Heart left ventricle (tissue), 16 donors: ENCODE results near the gene DAPK2. TPM values are rescaled to one million over a fixed set of nuclear protein-coding genes. Genes with fewer than 3 reads are reported as not detected.
"Not testable (repeated sequence)": the region's sequence is repeated elsewhere in the genome, so short reads cannot be mapped to it uniquely, and the experiment has no call there.

Source experiments
- ATAC-seq, 4 donors: fragments of 200-7000 bp; cut with Tn5 transposase; one replicate each; pipeline ENCODE4 v1.9.1; 2020 to 2022; ENCODE audit warnings: moderate library complexity in 4 of 4, mild to moderate bottlenecking in 3 of 4, moderate number of reproducible peaks in 1 of 4
- DNase-seq, 5 donors: peaks; one replicate each; pipeline ENCODE4 v3.0.0-alpha.2; 2020
- H3K27ac ChIP-seq, 12 donors: fragments of 200-600 bp; sonication (generic) in 4 of 12; one replicate each; pipeline versions ENCODE4 v1.5.0 to v1.8.0; 2016 to 2022; ENCODE audit warnings: mild to moderate bottlenecking in 2 of 12
- H3K27me3 ChIP-seq, 9 donors: fragments of 200-600 bp; sonication (generic) in 2 of 9; one replicate each; pipeline versions ENCODE4 v1.5.1 to v1.8.0; 2016 to 2022; ENCODE audit warnings: mild to moderate bottlenecking in 3 of 9
- H3K36me3 ChIP-seq, 9 donors: fragments of 200-600 bp; sonication (generic) in 2 of 9; one replicate each; pipeline versions ENCODE4 v1.5.0 to v1.8.0; 2018 to 2022; ENCODE audit warnings: mild to moderate bottlenecking in 2 of 9
- H3K4me1 ChIP-seq, 12 donors: fragments of 200-600 bp; sonication (generic) in 4 of 12; one replicate each; pipeline versions ENCODE4 v1.5.0 to v1.8.0; 2016 to 2022; ENCODE audit warnings: mild to moderate bottlenecking in 3 of 12
- H3K4me3 ChIP-seq, 12 donors: fragments of 200-600 bp; sonication (generic) in 4 of 12; one replicate each; pipeline versions ENCODE4 v1.5.0 to v1.8.0; 2017 to 2022; ENCODE audit warnings: mild to moderate bottlenecking in 9 of 12, moderate library complexity in 4 of 12
- H3K9me3 ChIP-seq, 12 donors: fragments of 200-600 bp; sonication (generic) in 4 of 12; one replicate each; pipeline versions ENCODE4 v1.5.0 to v1.8.0; 2016 to 2022; ENCODE audit warnings: mild to moderate bottlenecking in 1 of 12
- POLR2A ChIP-seq, 2 donors: fragments of 450-650 bp; IDR thresholded peaks; one replicate each; pipeline ENCODE4 v1.6.1; 2017; ENCODE audit warnings: antibody characterized with exemption in 2 of 2, mild to moderate bottlenecking in 2 of 2, moderate library complexity in 2 of 2
- WGBS, 4 donors: extraction: QIAGEN DNeasy Blood & Tissue Kit in 2 of 4; methylation state at CpG; one replicate each; pipeline versions ENCODE4 v1.1.5 to v1.1.7; 2013 to 2018; 5-methylcytosine and 5-hydroxymethylcytosine counted together
- intact Hi-C, 10 donors: fragments of 100-400 bp; cut with DNase I; formaldehyde crosslinking; loops; one replicate each; pipeline versions ENCODE4 v1.11.1 to v1.14.2; 2022
- polyA plus RNA-seq, 2 donors: library from polyadenylated mRNA; stranded (reverse); fragments of 200-250 nt; gene quantifications; one replicate each; pipeline ENCODE4 v1.2.3, GENCODE V29; 2013
- total RNA-seq, 9 donors: library from RNA; depleted of rRNA in 2 of 9; stranded (reverse); fragments of >200 nt in 2 of 9; fragmentation: NEBNext Ultra II Directional in 3 of 9; extraction: Animal tissue kit (Norgen Biotek cat#: 25700) in 3 of 9; gene quantifications; one replicate each; pipeline versions ENCODE4 v1.1.0 to v1.2.4, GENCODE V29; 2016 to 2023
- TF ChIP-seq, protein P1 (sequence below), 12 donors: fragments of 200-600 bp; sonication (generic) in 4 of 12; IDR thresholded peaks; one replicate each; pipeline versions ENCODE4 v1.5.0 to v1.8.0; 2018 to 2022; ENCODE audit warnings: antibody characterized with exemption in 12 of 12, mild to moderate bottlenecking in 5 of 12
- donor health status: ischemic (EF 13 %, LVEDD 7.1; RV severe dilation, severe dysfunction).
- donor health status: healthy with polysubstance abuse.
- donor health status: DM: no; HTN: yes; CAD: no.
- donor health status: DM: no; HTN: no; CAD: no.
- donor health status: ischemic (EF 25% LVEDD 6.9; RV normal size, moderate dysfunction).
- donor health status: ischemic (EF 25% LVEDD 5.7; RV mildly dilated, moderate dysfunction).
- donor health status: healthy.
- donor health status: DM: yes; HTN: yes; CAD: no.
- donor health status: ischemic (EF 35%, LVEDD 5.7; RV mildly dilated, moderate dysfunction).
- donor health status: nonischemic (EF 11% LVEDD 7.7; RV severe dilation, severe dysfunction).
- donor health status: DM: yes; HTN: yes; CAD: no.
- donor health status: PGD.
- donor health status: ischemic (EF 29% LVEDD 5.4; RV normal size, mild dysfunction).
- donor health status: nonischemic (EF 23%, LVEDD 6.1; RV moderate dilation, normal function).

DAPK2 gene
- total and polyA plus RNA-seq, 11 donors = 20.4 to 56.2 (median 26.4) TPM

DNA sequence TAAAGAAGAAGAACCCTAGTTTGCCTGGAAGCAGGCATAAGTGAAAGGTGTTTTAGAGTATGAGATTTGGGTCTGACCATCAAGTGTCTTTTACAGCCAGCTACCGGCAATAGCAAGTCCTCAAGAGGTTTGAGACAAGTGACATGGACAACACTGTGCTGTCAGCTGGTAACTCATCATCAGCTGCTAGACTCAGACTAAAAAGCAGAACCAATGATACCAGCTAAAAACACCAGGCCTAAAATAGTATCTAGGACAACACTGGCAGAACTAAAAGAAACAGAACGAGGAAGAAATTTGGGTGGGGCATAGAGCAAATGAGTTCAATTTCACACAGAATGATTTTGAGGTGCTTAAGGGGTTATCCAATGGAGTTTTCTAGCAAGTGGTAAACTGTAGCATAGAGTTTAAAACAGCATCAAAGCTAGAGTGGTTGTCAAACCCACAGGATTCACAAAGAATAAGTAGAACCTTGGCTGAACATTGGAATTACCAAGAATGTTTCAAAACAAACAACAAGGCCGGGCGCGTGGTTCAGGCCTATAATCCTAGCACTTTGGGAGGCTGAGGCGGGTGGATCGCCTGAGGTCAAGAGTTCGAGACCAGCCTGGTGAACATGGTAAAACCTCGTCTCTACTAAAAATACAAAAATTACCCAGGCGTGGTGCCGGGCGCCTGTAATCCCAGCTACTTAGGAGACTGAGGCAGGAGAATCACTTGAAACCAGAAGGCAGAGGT is 43.4 kb upstream of the DAPK2 start:
- DNase-seq = no peak
- peak in 3 of 4 donors; percentile 19 to 29 (median 24) for ATAC-seq
- whole genome bisulfite sequencing, 4 donors = 70 to 90% (median 79%) methylated on average over 12 of the region's 12 CpGs
- H3K36me3 ChIP-seq = peaks cover 0 to 52% (median 36%) of the 10 kb centered on the region in 9 donors
- no peak overlapping the region for H3K4me3 ChIP-seq
- peak overlapping the region; percentile 16 to 97 (median 56) for H3K27ac ChIP-seq
- H3K4me1 ChIP-seq = peaks cover 0 to 60% (median 30%) of the 10 kb centered on the region in 12 donors
- H3K27me3 ChIP-seq = no peaks in the 10 kb centered on the region
- TF ChIP-seq, protein P1, sequence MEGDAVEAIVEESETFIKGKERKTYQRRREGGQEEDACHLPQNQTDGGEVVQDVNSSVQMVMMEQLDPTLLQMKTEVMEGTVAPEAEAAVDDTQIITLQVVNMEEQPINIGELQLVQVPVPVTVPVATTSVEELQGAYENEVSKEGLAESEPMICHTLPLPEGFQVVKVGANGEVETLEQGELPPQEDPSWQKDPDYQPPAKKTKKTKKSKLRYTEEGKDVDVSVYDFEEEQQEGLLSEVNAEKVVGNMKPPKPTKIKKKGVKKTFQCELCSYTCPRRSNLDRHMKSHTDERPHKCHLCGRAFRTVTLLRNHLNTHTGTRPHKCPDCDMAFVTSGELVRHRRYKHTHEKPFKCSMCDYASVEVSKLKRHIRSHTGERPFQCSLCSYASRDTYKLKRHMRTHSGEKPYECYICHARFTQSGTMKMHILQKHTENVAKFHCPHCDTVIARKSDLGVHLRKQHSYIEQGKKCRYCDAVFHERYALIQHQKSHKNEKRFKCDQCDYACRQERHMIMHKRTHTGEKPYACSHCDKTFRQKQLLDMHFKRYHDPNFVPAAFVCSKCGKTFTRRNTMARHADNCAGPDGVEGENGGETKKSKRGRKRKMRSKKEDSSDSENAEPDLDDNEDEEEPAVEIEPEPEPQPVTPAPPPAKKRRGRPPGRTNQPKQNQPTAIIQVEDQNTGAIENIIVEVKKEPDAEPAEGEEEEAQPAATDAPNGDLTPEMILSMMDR (IDR thresholded peaks at IDR 0.05) = no peak
- TF ChIP-seq POLR2A (IDR thresholded peaks at IDR 0.05) = no peak
- H3K9me3 ChIP-seq = no peaks in the 10 kb centered on the region
- intact Hi-C loops = loop anchor here in 2 of 10 donors (5.0 to 10.0 kb wide), 2 partner anchors 55 to 63 kb away; partner anchors contain the start of gene SNX22 (in 1 of the 2)

DNA sequence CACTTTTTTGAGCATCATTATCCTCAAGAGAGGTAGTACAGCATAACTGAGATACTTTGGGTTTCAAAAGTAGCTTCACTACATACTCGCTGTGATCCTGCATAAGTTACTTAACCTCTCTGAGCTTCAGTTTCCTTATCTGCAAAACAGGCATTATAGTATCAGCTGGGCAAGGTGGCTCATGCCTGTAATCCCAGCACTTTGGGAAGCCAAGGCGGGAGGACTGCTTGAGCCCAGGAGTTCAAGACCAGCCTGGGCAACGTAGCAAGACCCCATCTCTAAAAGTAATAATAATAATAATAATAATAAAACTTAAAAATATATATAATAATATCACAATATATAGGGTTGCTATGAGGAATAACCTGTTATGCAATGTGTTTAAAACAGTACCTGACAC is 36.5 kb upstream of the DAPK2 start:
- Histone ChIP-seq H3K9me3 (no peaks in the 10 kb centered on the region), H3K36me3 (peaks cover 0 to 91% (median 78%) of the 10 kb centered on the region in 9 donors), H3K4me1 (peaks cover 0 to 3% (median 0%) of the 10 kb centered on the region in 12 donors), H3K27me3 (no peaks in the 10 kb centered on the region), H3K27ac (no peak overlapping the region), H3K4me3 (no peak overlapping the region)
- no peak for TF ChIP-seq POLR2A (IDR thresholded peaks at IDR 0.05)
- TF ChIP-seq, protein P1 (IDR thresholded peaks at IDR 0.05) = no peak
- DNase-seq = no peak
- ATAC-seq = no peak
- 64 to 96% (median 85%) methylated on average over 3 of the region's 3 CpGs for WGBS, 4 donors
- intact Hi-C loops = no loop called here

DNA sequence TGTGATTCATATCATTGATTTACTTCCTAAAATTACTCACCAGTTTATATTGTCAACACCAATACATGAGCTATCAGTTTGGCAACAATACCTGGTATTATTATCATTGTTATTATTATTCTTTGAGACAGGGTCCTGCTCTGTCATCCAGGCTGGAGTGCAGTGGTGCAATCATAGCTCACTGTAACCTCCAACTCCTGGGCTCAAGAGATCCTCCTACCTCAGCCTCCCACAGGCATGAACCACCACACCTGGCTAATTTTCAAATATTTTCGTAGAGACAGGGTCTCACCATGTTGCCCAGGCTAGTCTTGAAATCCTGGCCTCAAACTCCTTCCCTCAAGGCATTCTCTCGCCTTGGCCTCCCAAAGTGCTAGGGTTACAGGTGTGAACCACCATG is 27.2 kb upstream of the DAPK2 start:
- Histone ChIP-seq H3K36me3 (peaks cover 0 to 51% (median 38%) of the 10 kb centered on the region in 9 donors), H3K4me1 (peaks cover 3 to 39% (median 16%) of the 10 kb centered on the region in 12 donors), H3K27ac (peak overlapping the region in 1 of 12 donors; percentile 84)
- intact Hi-C loops = loop anchor here in 1 of 10 donors (10.0 kb wide), 1 partner anchor 449 kb away; no protein-coding TSS in a partner anchor
- DNase-seq, H3K9me3 ChIP-seq, H3K4me3 ChIP-seq, ATAC-seq, H3K27me3 ChIP-seq: not testable (repeated sequence)
- 95 to 100% (median 96%) methylated on average over 2 of the region's 2 CpGs for WGBS, 4 donors

DNA sequence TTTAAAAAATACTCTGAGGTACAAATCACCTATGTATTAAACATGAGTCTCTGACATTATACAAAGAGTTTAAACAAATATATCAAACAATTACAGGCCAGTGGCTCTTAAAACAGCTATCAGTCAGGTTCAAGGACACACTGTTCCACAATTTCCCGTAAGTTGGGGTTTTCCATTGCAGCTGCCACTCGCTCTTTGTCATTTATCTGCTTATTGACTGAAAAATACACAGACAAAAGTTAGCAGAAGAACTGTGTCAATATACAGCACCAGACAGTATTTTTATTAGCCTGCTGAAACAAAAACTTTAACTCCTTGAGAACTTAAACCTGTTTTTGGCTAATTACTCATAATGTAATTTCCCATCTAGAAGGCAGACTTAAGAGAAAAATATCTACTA is 26.5 kb upstream of the DAPK2 start:
- WGBS, 4 donors = 85 to 97% (median 86%) methylated on average over 2 of the region's 2 CpGs
- no peak for DNase-seq
- Histone ChIP-seq H3K27me3 (no peaks in the 10 kb centered on the region), H3K36me3 (peaks cover 0 to 47% (median 33%) of the 10 kb centered on the region in 9 donors), H3K27ac (peak overlapping the region in 1 of 12 donors; percentile 84), H3K4me1 (peaks cover 3 to 45% (median 16%) of the 10 kb centered on the region in 12 donors), H3K9me3 (no peaks in the 10 kb centered on the region), H3K4me3 (no peak overlapping the region)
- TF ChIP-seq POLR2A (IDR thresholded peaks at IDR 0.05) = no peak
- TF ChIP-seq, protein P1 (IDR thresholded peaks at IDR 0.05) = no peak
- no peak for ATAC-seq
- intact Hi-C loops = loop anchor here in 1 of 10 donors (10.0 kb wide), 1 partner anchor 448 kb away; no protein-coding TSS in a partner anchor
